ENCODE results near the gene NCAN. TPM values are rescaled to one million over a fixed set of nuclear protein-coding genes. Genes with fewer than 3 reads are reported as not detected.

The NCAN gene
- total and polyA plus RNA-seq, 9 of the 15 experiments (the other 6 are each of a cell fraction or from before 2014, with no cell fraction given): 0.04 TPM; not detected in 8

DNA sequence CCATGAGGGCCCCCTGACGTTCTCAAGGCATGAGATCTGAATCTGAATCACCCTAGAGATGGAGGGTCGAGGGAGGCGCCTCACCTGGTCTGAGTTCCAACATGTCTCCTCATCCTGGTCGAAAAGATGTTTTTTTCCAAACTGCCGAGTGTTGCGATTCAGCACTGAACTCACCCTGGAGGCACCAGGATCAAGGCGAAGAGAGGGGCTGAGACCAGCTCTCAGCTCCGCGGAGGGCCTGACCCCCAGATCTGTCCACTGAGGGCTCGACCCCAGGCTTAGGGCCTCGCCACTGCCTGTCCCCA is 9.1 kb upstream of the NCAN start:
- Histone ChIP-seq H3K36me3 (ENCODE audit: control insufficient read depth, insufficient read depth, low read length) (peaks cover 39% of the 10 kb centered on the region; the same call in 2 of the 3 replicates), H3K27me3 (ENCODE audit: control insufficient read depth in 2 of 2, insufficient read depth in 2 of 2, low read length in 2 of 2) (no peaks in the 10 kb centered on the region), H3K9me3 (replicated peaks; ENCODE audit: control insufficient read depth, insufficient read depth, low read depth, low read length) (no peaks in the 10 kb centered on the region), H3K9ac (ENCODE audit: insufficient read depth in 1 of 2, low read depth in 2 of 2, low read length in 2 of 2) (peak overlapping the region; percentile 84 to 91), H3K4me1 (replicated peaks in 1 of 2; ENCODE audit: control insufficient read depth in 2 of 2, insufficient read depth in 2 of 2, low read length in 2 of 2) (peaks cover 9 to 27% of the 10 kb centered on the region in 2 experiments; a peak in 4 of 5 replicates), H3K4me3 (peak overlapping the region; percentile 43), H4K20me1 (replicated peaks; ENCODE audit: control insufficient read depth, insufficient read depth, low read length) (no peaks in the 10 kb centered on the region), H3K4me2 (ENCODE audit: insufficient read depth, low read length) (peak overlapping the region; percentile 90), H3K9me1 (ENCODE audit: control insufficient read depth, insufficient read depth, low read length) (peaks cover 4% of the 10 kb centered on the region), H3K27ac (ENCODE audit: extremely low read depth, low read depth, low read length) (peak overlapping the region; percentile 79), H2AFZ (ENCODE audit: low read depth, low read length) (peak overlapping the region; percentile 63), H3K79me2 (ENCODE audit: control insufficient read depth, insufficient read depth, low read length) (peaks cover 20% of the 10 kb centered on the region)
- intact Hi-C loops (cut with micrococcal nuclease) (no loop called here), in situ Hi-C loops (cut with MboI) (no loop called here)
- BruUV-seq (replicated peaks): no TSS peak
- peak in 1 of 4 experiments; percentile 41 for DNase-seq (ENCODE audit: extremely low read depth in 1 of 4, low spot score in 3 of 4)
- 4% methylated on average over 9 of the region's 11 CpGs for WGBS (ENCODE audit: insufficient coverage, low coverage, missing lambda C conversion rate)
- CTCF ChIA-PET (ENCODE audit: low intra/inter-chr PET ratio): no interaction called here
- 0 out of 2 replicates have a peak, but pooled peaks have one; percentile 21 for TF ChIP-seq MYC (IDR thresholded peaks at IDR 0.05; ENCODE audit: low read depth, low read length)
- no peak for TF ChIP-seq MYC (CRISPR knock-in tag; IDR thresholded peaks at IDR 0.05; ENCODE audit: borderline replicate concordance, low read depth)
- TF ChIP-seq CREB1 (IDR thresholded peaks at IDR 0.05): 0 out of 2 replicates have a peak, but pooled peaks have one; percentile 7
- TF ChIP-seq CREB1 (CRISPR knock-in tag; IDR thresholded peaks at IDR 0.05): no peak
- TF ChIP-seq SIN3B (IDR thresholded peaks at IDR 0.05; ENCODE audit: low read depth): no peak
- TF ChIP-seq GABPB1 (CRISPR knock-in tag; IDR thresholded peaks at IDR 0.05): 0 out of 2 replicates have a peak, but pooled peaks have one; percentile 3
- TF ChIP-seq CC2D1A (IDR thresholded peaks at IDR 0.05): no peak
- POLR2A ChIA-PET: interaction anchor here (0.6 to 1.8 kb wide), 9 partner anchors 8 to 110 kb away, joined by 3 to 8 read pairs (median 4); partner anchors contain the start of gene MEF2B
- peak; percentile 55 for ATAC-seq
- no peak for FAIRE-seq

All from K562 (cell line).